Naive B cell (primary cell): ENCODE measurements around the gene USP3. TPM values are rescaled to one million over a fixed set of nuclear protein-coding genes. Genes with fewer than 3 reads are reported as not detected.

Source experiments
- ATAC-seq, 2 donors: fragments of 150-1000 bp; cut with Tn5 transposase; 2 replicates each; pipeline ENCODE4 v1.10.0; 2021; ENCODE audit warnings: low read depth in 2 of 2, mild to moderate bottlenecking in 2 of 2, moderate library complexity in 2 of 2
- DNase-seq: peaks from one replicate; pipeline ENCODE4 v3.0.0; 2022
- H3K27ac Mint-ChIP-seq, 6 donors: one replicate each; pipeline ENCODE4 v1.8.0; 2020 to 2022; ENCODE audit warnings: mild to moderate bottlenecking in 6 of 6, mixed read lengths in 6 of 6, moderate library complexity in 5 of 6, inconsistent platforms in 2 of 6
- H3K27me3 Mint-ChIP-seq, 3 donors: one replicate each; pipeline ENCODE4 v1.8.0; 2021 to 2022; ENCODE audit warnings: mixed read lengths in 3 of 3, mild to moderate bottlenecking in 1 of 3
- H3K36me3 Mint-ChIP-seq, 2 donors: one replicate each; pipeline ENCODE4 v1.8.0; 2020 to 2022; ENCODE audit warnings: mixed read lengths in 2 of 2, inconsistent platforms in 1 of 2, mild to moderate bottlenecking in 1 of 2
- H3K4me1 Mint-ChIP-seq, 3 donors: one replicate each; pipeline ENCODE4 v1.8.0; 2020 to 2022; ENCODE audit warnings: mixed read lengths in 3 of 3, inconsistent platforms in 1 of 3, mild to moderate bottlenecking in 1 of 3, moderate library complexity in 1 of 3
- H3K4me3 Mint-ChIP-seq, 8 donors: one replicate each; pipeline ENCODE4 v1.8.0; 2020 to 2022; ENCODE audit warnings: mild to moderate bottlenecking in 8 of 8, mixed read lengths in 8 of 8, moderate library complexity in 8 of 8, inconsistent platforms in 2 of 8
- H3K9me3 Mint-ChIP-seq, 7 donors: one replicate each; pipeline ENCODE4 v1.8.0; 2020 to 2022; ENCODE audit warnings: mixed read lengths in 7 of 7, mild to moderate bottlenecking in 5 of 7, inconsistent platforms in 2 of 7, moderate library complexity in 1 of 7
- polyA plus RNA-seq, 6 donors: library from polyadenylated mRNA; unstranded; fragments of 300-500 nt; fragmentation: Illumina TruSeq; gene quantifications; one replicate each; pipeline ENCODE4 v1.2.3, GENCODE V29; 2021; ENCODE audit warnings: low read depth in 6 of 6

USP3 gene
- polyA plus RNA-seq, 6 donors from 2014 or later = 53.6 to 88.0 (median 58.7) TPM

GRCh38 chr15:63493436-63493835 lies 11.0 kb upstream of the USP3 start:
- Mint-ChIP-seq H3K27ac (peak overlapping the region; percentile 1 to 89 (median 84)), H3K9me3 (peaks cover 0 to 3% (median 0%) of the 10 kb centered on the region in 7 donors), H3K36me3 (peaks cover 0 to 5% of the 10 kb centered on the region in 2 donors), H3K4me1 (peaks cover 38 to 44% (median 38%) of the 10 kb centered on the region in 3 donors), H3K4me3 (peak overlapping the region in 1 of 8 donors; percentile 54), H3K27me3 (no peaks in the 10 kb centered on the region)
- no peak for DNase-seq
- no peak for ATAC-seq

GRCh38 chr15:63494408-63494807 lies 10.0 kb upstream of the USP3 start:
- Mint-ChIP-seq H3K4me3 (no peak overlapping the region), H3K27me3 (no peaks in the 10 kb centered on the region), H3K9me3 (peaks cover 0 to 3% (median 0%) of the 10 kb centered on the region in 7 donors), H3K27ac (peak overlapping the region in 2 of 6 donors; percentile 27 to 61), H3K36me3 (peaks cover 0 to 5% of the 10 kb centered on the region in 2 donors), H3K4me1 (peaks cover 38 to 48% (median 43%) of the 10 kb centered on the region in 3 donors)
- DNase-seq (no peak), ATAC-seq (no peak)

GRCh38 chr15:63495343-63495742 lies 9.1 kb upstream of the USP3 start:
- Mint-ChIP-seq H3K4me3 (no peak overlapping the region), H3K27me3 (no peaks in the 10 kb centered on the region), H3K36me3 (peaks cover 0 to 5% of the 10 kb centered on the region in 2 donors), H3K4me1 (peaks cover 39 to 51% (median 49%) of the 10 kb centered on the region in 3 donors), H3K9me3 (peaks cover 0 to 3% (median 0%) of the 10 kb centered on the region in 7 donors), H3K27ac (peak overlapping the region in 2 of 6 donors; percentile 83 to 84)
- no peak for ATAC-seq
- DNase-seq = no peak

- ATAC-seq = no peak
- Mint-ChIP-seq H3K27ac (peak overlapping the region in 3 of 6 donors; percentile 44 to 83 (median 82)), H3K4me1 (peaks cover 39 to 51% (median 49%) of the 10 kb centered on the region in 3 donors), H3K27me3 (no peaks in the 10 kb centered on the region), H3K4me3 (no peak overlapping the region), H3K9me3 (peaks cover 0 to 2% (median 0%) of the 10 kb centered on the region in 7 donors), H3K36me3 (peaks cover 0 to 3% of the 10 kb centered on the region in 2 donors)
- no peak for DNase-seq
Observed at GRCh38 chr15:63495780-63496488, 8.5 kb upstream of the USP3 start.

GRCh38 chr15:63497642-63498467 lies 6.5 kb upstream of the USP3 start:
- Mint-ChIP-seq H3K27ac (no peak overlapping the region), H3K9me3 (no peaks in the 10 kb centered on the region), H3K27me3 (no peaks in the 10 kb centered on the region), H3K4me1 (peaks cover 37 to 61% (median 57%) of the 10 kb centered on the region in 3 donors), H3K36me3 (no peaks in the 10 kb centered on the region), H3K4me3 (no peak overlapping the region)
- ATAC-seq (peak; percentile 80 to 81), DNase-seq (peak; percentile 85)

- no peak for ATAC-seq
- Mint-ChIP-seq H3K4me1 (peaks cover 38 to 61% (median 55%) of the 10 kb centered on the region in 3 donors), H3K27ac (peak overlapping the region in 3 of 6 donors; percentile 32 to 90 (median 43)), H3K9me3 (no peaks in the 10 kb centered on the region), H3K36me3 (no peaks in the 10 kb centered on the region), H3K4me3 (peak overlapping the region in 6 of 8 donors; percentile 19 to 76 (median 36)), H3K27me3 (no peaks in the 10 kb centered on the region)
- no peak for DNase-seq
Observed at GRCh38 chr15:63499175-63499549, 5.2 kb upstream of the USP3 start.

GRCh38 chr15:63499611-63500010 lies 4.8 kb upstream of the USP3 start:
- Mint-ChIP-seq H3K4me3 (peak overlapping the region in 3 of 8 donors; percentile 40 to 61 (median 53)), H3K27ac (peak overlapping the region in 1 of 6 donors; percentile 87), H3K9me3 (no peaks in the 10 kb centered on the region), H3K4me1 (peaks cover 38 to 61% (median 55%) of the 10 kb centered on the region in 3 donors), H3K27me3 (no peaks in the 10 kb centered on the region), H3K36me3 (no peaks in the 10 kb centered on the region)
- no peak for DNase-seq
- ATAC-seq = no peak

GRCh38 chr15:63500265-63501250 lies 3.8 kb upstream of the USP3 start:
- Mint-ChIP-seq H3K4me1 (peaks cover 34 to 62% (median 50%) of the 10 kb centered on the region in 3 donors), H3K27me3 (no peaks in the 10 kb centered on the region), H3K27ac (peak overlapping the region in 5 of 6 donors; percentile 52 to 100 (median 94)), H3K9me3 (no peaks in the 10 kb centered on the region), H3K4me3 (peak overlapping the region; percentile 43 to 98 (median 94)), H3K36me3 (no peaks in the 10 kb centered on the region)
- DNase-seq (no peak), ATAC-seq (no peak)

- DNase-seq (no peak), ATAC-seq (no peak)
- Mint-ChIP-seq H3K9me3 (no peaks in the 10 kb centered on the region), H3K27ac (peak overlapping the region in 5 of 6 donors; percentile 94 to 100 (median 95)), H3K4me3 (peak overlapping the region; percentile 79 to 98 (median 94)), H3K4me1 (peaks cover 39 to 63% (median 59%) of the 10 kb centered on the region in 3 donors), H3K36me3 (no peaks in the 10 kb centered on the region), H3K27me3 (no peaks in the 10 kb centered on the region)
Observed at GRCh38 chr15:63501256-63502089, 2.9 kb upstream of the USP3 start.

- H3K9me3 Mint-ChIP-seq = no peaks in the 10 kb centered on the region
- no peak for ATAC-seq
- peaks cover 40 to 67% (median 65%) of the 10 kb centered on the region in 3 donors for H3K4me1 Mint-ChIP-seq
- peak overlapping the region in 5 of 6 donors; percentile 29 to 100 (median 94) for H3K27ac Mint-ChIP-seq
- no peaks in the 10 kb centered on the region for H3K36me3 Mint-ChIP-seq
- H3K27me3 Mint-ChIP-seq = no peaks in the 10 kb centered on the region
- DNase-seq = no peak
- peak overlapping the region; percentile 64 to 98 (median 94) for H3K4me3 Mint-ChIP-seq
Observed at GRCh38 chr15:63502137-63502766, 2.1 kb upstream of the USP3 start.

- no peaks in the 10 kb centered on the region for H3K9me3 Mint-ChIP-seq
Observed at GRCh38 chr15:63502843-63503738, 1.3 kb upstream of the USP3 start.

More at GRCh38 chr15:63502843-63503738, 1.3 kb upstream of the USP3 start:
- Mint-ChIP-seq H3K4me3 (peak overlapping the region; percentile 90 to 98 (median 94)), H3K27ac (peak overlapping the region in 5 of 6 donors; percentile 99 to 100 (median 100)), H3K36me3 (no peaks in the 10 kb centered on the region), H3K4me1 (peaks cover 41 to 74% (median 73%) of the 10 kb centered on the region in 3 donors), H3K27me3 (no peaks in the 10 kb centered on the region)
- ATAC-seq (peak; percentile 43 to 46), DNase-seq (peak; percentile 78)
